GM12875 (cell line): Measurements from ENCODE around the gene MRPL46.
A peak's percentile ranks its signal among the peaks of the same experiment; 100 is the strongest.

ENCODE experiments used
- H3K4me3 ChIP-seq: one replicate; pipeline ENCODE4 v1.5.1; 2011; ENCODE audit warnings: low read depth, low read length, control low read depth
- TF ChIP-seq, protein P1 (sequence below): IDR thresholded peaks from 2 replicates; pipeline ENCODE4 v1.5.1; 2011; ENCODE audit warnings: low read depth, mild to moderate bottlenecking, control low read depth, inconsistent platforms, low read length, moderate library complexity, borderline replicate concordance; ENCODE audit not compliant: insufficient read depth

The MRPL46 gene

DNA sequence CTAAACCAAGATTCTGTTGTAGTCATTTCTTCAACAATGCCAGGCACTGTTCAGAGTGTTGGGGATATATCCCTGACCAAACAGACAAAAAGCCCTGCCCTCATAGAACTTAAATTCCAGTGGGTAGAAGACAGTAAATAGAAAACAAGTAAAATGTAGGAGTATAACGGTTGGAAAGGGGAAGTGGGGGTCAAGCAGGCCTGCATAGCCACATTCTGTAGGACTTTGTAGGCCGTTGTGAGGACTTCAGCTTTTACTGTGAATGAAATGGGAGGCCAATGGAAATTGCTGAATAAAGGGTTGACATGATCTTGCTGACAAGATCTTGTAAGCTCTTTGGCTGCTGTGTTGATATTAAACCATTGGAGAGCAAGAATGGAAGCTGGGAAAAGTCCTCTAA is 2.1 kb upstream of the MRPL46 start:
- H3K4me3 ChIP-seq = no peak overlapping the region

DNA sequence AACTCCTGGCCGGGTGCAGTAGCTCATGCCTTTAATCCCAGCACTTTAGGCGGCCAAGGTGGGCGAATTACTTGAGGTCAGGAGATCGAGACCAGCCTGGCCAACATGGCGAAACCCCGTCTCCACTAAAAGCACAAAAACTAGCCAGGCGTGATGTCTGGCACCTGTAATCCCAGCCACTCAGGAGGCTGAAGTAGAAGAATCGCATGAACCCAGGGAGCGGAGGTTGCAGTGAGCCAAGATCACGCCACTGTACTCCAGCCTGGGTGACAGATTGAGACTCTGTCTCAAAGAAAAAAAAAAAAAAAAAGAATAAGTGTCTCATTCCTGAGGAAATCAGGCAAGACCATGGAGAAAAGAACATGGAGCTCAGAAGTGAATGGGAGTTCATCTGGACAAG is 1.5 kb upstream of the MRPL46 start:
- peak overlapping the region; percentile 97 for H3K4me3 ChIP-seq

More for the DNA sequence above, 2.1 kb upstream of the MRPL46 start:
- TF ChIP-seq, protein P1, sequence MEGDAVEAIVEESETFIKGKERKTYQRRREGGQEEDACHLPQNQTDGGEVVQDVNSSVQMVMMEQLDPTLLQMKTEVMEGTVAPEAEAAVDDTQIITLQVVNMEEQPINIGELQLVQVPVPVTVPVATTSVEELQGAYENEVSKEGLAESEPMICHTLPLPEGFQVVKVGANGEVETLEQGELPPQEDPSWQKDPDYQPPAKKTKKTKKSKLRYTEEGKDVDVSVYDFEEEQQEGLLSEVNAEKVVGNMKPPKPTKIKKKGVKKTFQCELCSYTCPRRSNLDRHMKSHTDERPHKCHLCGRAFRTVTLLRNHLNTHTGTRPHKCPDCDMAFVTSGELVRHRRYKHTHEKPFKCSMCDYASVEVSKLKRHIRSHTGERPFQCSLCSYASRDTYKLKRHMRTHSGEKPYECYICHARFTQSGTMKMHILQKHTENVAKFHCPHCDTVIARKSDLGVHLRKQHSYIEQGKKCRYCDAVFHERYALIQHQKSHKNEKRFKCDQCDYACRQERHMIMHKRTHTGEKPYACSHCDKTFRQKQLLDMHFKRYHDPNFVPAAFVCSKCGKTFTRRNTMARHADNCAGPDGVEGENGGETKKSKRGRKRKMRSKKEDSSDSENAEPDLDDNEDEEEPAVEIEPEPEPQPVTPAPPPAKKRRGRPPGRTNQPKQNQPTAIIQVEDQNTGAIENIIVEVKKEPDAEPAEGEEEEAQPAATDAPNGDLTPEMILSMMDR = no peak

DNA sequence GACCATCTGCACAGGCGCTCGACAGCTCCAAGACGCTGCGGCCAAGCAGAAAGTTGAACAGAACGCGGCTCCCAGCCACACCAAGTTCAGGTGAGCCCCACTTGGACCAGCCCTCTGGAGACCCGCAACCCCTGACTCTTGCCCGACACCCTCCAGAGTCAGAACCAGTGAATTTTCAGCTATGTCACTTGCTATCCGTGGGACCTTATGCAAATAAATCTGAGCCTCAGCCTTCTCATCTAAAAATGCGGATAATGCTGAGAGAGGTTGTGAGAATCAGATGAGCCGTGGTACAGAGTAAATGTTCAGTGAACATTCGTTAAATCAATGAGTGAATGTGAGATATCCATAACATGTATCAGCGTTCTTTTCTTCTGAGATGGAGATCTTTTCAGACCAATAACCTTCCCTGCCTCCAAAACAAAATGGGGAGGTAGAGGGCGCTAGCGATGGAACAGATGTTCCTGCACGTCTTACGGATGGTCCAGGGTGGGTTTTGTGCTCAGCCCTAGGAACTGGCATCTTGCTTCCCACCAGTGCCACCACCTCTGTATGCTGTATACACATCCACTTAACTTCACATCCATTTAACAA is 844 bp upstream of the MRPL46 start:
- TF ChIP-seq, protein P1 = 0 out of 2 replicates have a peak, but pooled peaks have one; percentile 29

DNA sequence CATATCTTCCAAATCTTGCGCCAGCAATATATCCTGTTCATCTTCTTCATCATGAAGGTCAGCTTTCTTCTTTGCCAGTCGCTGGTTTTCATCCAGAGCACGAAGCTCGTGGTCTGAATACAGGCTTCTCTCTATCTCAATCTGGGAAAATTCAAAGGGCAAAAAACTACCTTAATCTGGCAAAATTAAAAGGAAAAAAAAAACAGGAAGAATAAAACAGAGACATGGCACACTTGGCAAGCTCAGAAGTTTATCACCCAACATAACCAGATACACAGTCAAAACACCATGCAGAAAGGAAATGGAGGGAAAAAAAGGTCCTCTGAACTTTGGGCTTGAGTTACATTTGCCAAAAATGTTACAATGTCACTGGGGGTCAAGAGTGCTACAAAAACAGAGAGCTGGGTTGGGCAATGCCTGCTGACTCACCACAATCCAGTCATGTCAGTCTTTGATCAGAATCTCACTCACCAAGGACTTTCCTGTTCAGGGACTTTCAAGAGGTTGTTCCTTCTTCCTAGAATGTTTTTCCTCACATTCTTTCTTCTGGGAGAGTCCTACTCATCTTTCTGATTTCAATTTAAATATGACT is 1.5 kb downstream of the MRPL46 start:
- no peak overlapping the region for H3K4me3 ChIP-seq
- TF ChIP-seq, protein P1 = no peak

More for the DNA sequence above, 844 bp upstream of the MRPL46 start:
- H3K4me3 ChIP-seq = peak overlapping the region; percentile 97

DNA sequence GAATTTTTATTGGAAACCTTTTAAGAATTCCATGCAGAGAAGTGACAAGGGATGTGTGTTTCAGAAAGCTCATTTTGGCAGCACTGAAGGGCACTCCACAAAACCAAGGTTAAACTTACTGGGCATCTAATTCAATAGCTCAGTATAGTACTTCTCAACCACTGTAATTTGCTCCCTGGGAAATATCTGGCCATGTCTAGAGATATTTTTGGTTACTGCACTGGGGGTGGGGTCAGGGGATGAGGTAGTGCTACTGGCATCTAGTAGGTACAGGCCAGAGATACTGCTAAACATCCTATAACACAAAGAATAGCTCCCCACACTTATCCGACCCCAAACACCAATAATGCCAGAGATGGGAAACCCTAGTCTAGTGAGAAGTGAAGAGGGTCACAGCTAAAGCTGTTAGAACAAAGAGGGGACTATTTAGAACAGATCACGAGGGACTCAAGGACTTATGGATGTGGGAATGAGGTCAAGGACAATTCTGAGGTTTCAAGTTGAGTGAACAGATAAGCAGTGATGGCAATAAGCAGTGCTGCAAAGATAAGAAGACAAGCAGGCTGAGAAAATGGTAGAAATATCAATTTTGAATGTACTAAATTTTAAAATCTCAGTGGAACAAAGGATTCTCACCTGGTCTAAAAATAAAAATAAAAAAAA is 3.2 kb downstream of the MRPL46 start:
- TF ChIP-seq, protein P1 = no peak

DNA sequence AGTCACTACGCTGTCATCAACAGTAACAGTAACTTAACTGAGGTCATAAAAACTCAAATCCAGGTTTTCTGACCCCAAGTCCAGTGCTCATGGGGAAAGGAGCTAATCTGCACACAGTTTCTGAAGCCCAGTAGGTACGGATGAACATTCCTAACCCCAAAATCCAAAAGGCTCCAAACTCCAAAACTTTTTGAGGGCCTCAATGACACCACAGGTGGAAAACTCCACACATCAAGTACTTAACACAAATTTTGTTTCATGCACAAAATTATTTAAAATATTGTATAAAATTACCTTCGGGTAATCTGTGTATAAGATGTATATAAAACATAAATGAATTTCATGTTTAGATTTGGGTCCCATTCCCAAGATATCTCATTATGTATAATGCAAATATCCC is 10.5 kb downstream of the MRPL46 start:
- TF ChIP-seq, protein P1 = no peak

More for the DNA sequence above, 3.2 kb downstream of the MRPL46 start:
- H3K4me3 ChIP-seq = no peak overlapping the region

DNA sequence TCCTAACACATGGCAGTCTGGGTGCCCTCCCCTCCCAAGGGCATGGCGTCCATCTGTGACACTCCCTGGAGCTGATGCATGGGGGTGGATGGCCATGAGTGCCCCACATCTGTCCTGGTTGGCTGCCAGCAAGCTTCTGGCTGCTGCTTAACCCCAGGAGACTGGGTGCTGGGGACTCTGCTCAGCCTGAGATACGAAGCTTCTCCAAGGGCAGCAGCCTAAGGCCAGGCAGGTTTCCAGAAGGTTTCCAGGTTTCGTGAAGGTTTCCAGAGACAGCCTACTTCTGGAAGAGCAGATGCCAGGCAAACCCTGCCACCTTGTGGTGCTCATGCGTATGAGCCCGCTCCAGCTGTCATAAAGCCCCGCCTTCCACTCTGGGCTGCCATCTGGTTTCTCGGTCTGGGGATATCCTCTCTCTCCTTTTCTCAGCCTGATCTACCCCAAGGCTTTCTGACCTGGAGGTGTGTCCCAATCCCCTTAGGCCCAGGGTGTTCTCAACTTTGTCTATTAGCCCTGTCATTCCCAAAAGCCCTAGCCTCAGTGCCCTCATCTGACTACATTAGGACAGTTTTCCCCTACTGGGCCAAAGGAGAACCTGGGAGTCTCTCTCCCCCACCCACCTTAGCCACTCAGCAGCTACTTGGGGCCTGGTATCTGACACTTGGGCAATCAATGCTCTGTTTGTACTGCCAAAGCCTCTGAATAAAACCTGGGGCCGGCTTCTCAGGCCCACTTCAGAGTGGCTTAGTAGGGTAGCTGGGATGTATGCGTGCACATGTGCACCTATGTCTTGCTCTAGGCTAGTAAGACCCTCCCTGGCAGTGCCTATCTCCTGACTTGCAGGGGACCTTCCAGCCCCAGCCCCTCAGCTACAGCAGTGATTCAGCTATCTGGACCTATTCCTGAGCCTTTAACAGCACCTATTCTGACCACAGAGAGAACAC is 12.0 kb downstream of the MRPL46 start:
- TF ChIP-seq, protein P1 = peak; percentile 83
- no peak overlapping the region for H3K4me3 ChIP-seq

More for the DNA sequence above, 10.5 kb downstream of the MRPL46 start:
- H3K4me3 ChIP-seq = no peak overlapping the region
